Measurements from ENCODE around the gene LPAR1.
"Not testable (repeated sequence)": the region's sequence is repeated elsewhere in the genome, so short reads cannot be mapped to it uniquely, and the experiment has no call there.

LPAR1 gene

DNA sequence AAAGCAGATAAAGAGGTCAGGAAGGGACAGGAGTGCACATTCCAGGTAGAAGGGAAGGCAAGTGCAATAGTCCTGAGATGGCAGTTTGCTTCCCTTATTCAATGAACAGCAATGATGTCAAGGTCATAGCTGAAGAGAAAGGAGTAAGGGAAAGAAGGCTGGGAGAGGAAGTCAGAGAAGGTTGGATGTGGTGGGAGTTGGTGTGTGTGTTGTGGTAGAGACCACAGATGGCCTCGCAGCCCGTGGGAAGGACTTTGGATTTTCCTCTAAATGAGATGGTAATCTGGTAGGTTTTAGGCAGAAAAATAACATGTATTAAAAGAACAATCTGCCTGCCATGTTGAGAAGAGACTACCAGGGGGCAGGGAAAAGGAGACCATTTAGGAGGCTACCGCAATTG is 25.1 kb upstream of the LPAR1 start:
- Histone ChIP-seq H3K36me3 (ENCODE audit: insufficient read depth, low read length) (no peaks in the 10 kb centered on the region), H3K9ac (ENCODE audit: low read length) (no peak overlapping the region), H3K4me3 (ENCODE audit: low read depth in 1 of 2, low read length in 2 of 2) (no peak overlapping the region), H3K27me3 (ENCODE audit: control insufficient read depth in 1 of 2, insufficient read depth in 2 of 2, low read length in 2 of 2) (no peaks in the 10 kb centered on the region), H3K9me3 (ENCODE audit: low read length) (no peaks in the 10 kb centered on the region), H3K4me1 (ENCODE audit: insufficient read depth, low read length) (no peaks in the 10 kb centered on the region), H3K27ac (ENCODE audit: low read depth, low read length) (no peak overlapping the region)

DNA sequence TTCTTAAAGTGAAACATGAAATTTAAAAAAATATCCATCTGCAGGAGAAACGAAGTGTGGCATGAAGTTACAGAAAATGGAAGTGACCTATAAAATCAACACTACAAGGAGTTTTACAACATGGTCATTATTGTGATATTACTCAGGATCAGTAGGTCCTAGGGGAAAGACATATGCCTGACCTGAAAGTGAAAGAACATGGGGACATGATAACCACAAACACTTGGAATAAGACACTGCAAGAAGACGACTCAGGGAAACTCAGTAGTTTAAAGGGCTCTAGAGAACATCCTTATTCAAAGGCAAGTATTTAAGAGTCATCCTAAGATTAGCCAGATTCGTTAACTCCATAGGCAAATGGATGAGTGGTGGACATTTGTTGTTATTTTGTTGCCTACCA is 19.9 kb upstream of the LPAR1 start:
- Histone ChIP-seq H3K27me3 (ENCODE audit: control insufficient read depth in 1 of 2, insufficient read depth in 2 of 2, low read length in 2 of 2) (no peaks in the 10 kb centered on the region), H3K9me3 (ENCODE audit: low read length) (no peaks in the 10 kb centered on the region), H3K9ac (ENCODE audit: low read length) (no peak overlapping the region), H3K4me1 (ENCODE audit: insufficient read depth, low read length) (no peaks in the 10 kb centered on the region), H3K36me3 (ENCODE audit: insufficient read depth, low read length) (no peaks in the 10 kb centered on the region), H3K27ac (ENCODE audit: low read depth, low read length) (no peak overlapping the region), H3K4me3 (ENCODE audit: low read depth in 1 of 2, low read length in 2 of 2) (no peak overlapping the region)

DNA sequence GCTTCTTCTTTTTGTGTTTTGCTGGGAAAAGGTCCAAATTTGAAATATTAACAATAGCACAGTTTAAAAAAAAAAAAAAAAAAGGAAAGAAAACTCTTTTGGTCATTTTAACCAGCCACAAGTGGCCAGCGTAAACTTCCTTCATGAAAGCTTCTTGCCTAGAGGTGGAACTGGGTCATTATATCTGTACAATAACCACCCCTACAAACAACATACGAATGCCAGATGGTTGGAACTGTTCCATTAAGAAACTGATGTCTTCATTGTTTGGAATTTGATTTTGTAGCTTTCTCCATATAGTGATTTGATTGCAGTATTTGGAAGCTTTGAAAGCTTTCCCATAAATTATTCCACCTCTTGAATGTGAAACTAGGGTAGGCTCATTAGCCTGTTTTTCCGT is 18.3 kb upstream of the LPAR1 start:
- H3K27ac ChIP-seq (ENCODE audit: low read depth, low read length), result no peak overlapping the region
- H3K4me1 ChIP-seq (ENCODE audit: insufficient read depth, low read length), result no peaks in the 10 kb centered on the region
- H3K9ac ChIP-seq (ENCODE audit: low read length), result no peak overlapping the region
- H3K4me3 ChIP-seq (ENCODE audit: low read depth in 1 of 2, low read length in 2 of 2), result no peak overlapping the region
- no peaks in the 10 kb centered on the region for H3K36me3 ChIP-seq (ENCODE audit: insufficient read depth, low read length)
- no peaks in the 10 kb centered on the region for H3K9me3 ChIP-seq (ENCODE audit: low read length)
- H3K27me3 ChIP-seq (ENCODE audit: control insufficient read depth in 1 of 2, insufficient read depth in 2 of 2, low read length in 2 of 2), result no peaks in the 10 kb centered on the region

DNA sequence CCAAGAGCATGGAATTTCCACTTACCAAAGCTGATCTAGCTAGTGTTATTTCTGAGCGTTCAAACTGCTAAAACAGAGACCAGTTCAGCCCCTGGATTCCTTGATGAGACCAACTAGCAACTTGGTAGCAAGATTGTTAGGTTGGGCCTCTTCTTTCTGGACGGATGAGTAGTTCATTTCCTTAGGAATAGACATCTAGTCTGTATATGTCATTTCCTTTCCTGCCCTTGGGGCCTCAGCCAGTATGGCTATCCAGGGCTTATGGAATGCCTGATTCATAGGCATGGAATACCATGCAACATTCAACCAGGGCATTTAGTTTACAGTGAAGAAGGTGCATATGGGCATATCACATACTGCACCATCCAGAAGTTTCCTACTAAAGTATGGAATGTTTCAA is 14.5 kb upstream of the LPAR1 start:
- Histone ChIP-seq H3K27me3 (ENCODE audit: control insufficient read depth in 1 of 2, insufficient read depth in 2 of 2, low read length in 2 of 2) (no peaks in the 10 kb centered on the region), H3K27ac (ENCODE audit: low read depth, low read length) (no peak overlapping the region), H3K9me3 (ENCODE audit: low read length) (no peaks in the 10 kb centered on the region), H3K4me1 (ENCODE audit: insufficient read depth, low read length) (no peaks in the 10 kb centered on the region), H3K36me3 (ENCODE audit: insufficient read depth, low read length) (no peaks in the 10 kb centered on the region), H3K4me3 (ENCODE audit: low read depth in 1 of 2, low read length in 2 of 2) (no peak overlapping the region), H3K9ac (ENCODE audit: low read length) (no peak overlapping the region)

DNA sequence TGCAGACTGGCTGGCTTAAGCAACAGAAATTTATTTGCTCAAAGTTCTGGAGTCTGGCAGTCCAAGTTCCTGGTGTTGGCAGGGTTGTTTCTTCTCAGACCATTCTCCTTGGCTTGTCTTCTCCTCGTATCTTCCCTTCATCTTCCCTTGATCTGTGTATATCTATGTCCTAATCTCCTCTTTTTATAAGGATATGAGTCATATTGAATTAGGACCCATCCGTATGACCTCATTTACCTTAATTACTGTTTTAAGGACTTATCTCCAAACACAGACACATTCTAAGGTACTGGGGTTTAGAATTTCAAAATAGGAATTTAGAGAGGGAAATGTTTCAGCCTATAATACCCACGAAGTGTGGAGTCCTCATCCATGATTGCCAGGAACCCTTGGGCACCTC is 13.1 kb upstream of the LPAR1 start:
- Histone ChIP-seq H3K9me3 (ENCODE audit: low read length) (no peaks in the 10 kb centered on the region), H3K36me3 (ENCODE audit: insufficient read depth, low read length) (no peaks in the 10 kb centered on the region), H3K27me3 (ENCODE audit: control insufficient read depth in 1 of 2, insufficient read depth in 2 of 2, low read length in 2 of 2) (no peaks in the 10 kb centered on the region), H3K9ac (ENCODE audit: low read length) (no peak overlapping the region), H3K4me3 (ENCODE audit: low read depth in 1 of 2, low read length in 2 of 2) (no peak overlapping the region), H3K27ac (ENCODE audit: low read depth, low read length) (no peak overlapping the region), H3K4me1 (ENCODE audit: insufficient read depth, low read length) (no peaks in the 10 kb centered on the region)

DNA sequence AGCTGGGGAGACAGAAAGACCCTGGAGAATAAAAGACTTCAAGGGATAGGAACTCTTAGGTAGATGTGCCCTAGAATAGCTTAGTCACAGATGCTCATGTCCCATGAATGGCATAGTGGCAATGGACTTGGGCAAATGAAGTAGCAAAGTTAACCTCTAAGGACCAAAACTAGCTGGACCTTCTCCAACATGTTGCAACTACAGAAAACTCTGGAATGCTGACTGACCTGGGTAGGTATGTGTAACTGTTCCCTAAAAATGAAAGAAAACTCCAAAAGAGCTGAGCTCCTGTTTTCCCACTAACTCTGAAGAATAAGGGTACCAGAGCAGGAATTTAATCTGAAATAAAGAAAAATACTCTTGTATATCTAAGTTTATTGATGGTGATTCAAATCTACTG is 12.5 kb upstream of the LPAR1 start:
- Histone ChIP-seq H3K4me1 (ENCODE audit: insufficient read depth, low read length) (no peaks in the 10 kb centered on the region), H3K27me3 (ENCODE audit: control insufficient read depth in 1 of 2, insufficient read depth in 2 of 2, low read length in 2 of 2) (no peaks in the 10 kb centered on the region), H3K9ac (ENCODE audit: low read length) (no peak overlapping the region), H3K9me3 (ENCODE audit: low read length) (no peaks in the 10 kb centered on the region), H3K27ac (ENCODE audit: low read depth, low read length) (no peak overlapping the region), H3K36me3 (ENCODE audit: insufficient read depth, low read length) (no peaks in the 10 kb centered on the region), H3K4me3 (ENCODE audit: low read depth in 1 of 2, low read length in 2 of 2) (no peak overlapping the region)

DNA sequence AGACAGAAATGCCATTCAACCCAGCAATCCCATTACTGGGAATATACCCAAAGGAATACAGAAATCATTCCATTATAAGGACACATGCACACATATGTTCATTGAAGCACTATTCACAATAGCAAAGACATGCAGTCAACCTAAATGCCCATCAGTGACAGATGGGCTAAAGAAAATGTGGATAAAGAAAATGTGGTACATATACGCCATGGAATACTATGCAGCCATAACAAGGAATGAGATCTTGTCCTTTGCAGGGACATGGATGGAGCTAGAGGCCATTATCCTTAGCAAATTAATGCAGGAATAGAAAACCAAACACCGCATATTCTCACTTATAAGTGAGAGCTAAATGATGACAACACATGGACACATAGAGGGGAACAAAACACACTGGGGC is 9.0 kb upstream of the LPAR1 start:
- H3K27me3 ChIP-seq (ENCODE audit: control insufficient read depth in 1 of 2, insufficient read depth in 2 of 2, low read length in 2 of 2); H3K9me3 ChIP-seq (ENCODE audit: low read length); H3K4me1 ChIP-seq (ENCODE audit: insufficient read depth, low read length); H3K9ac ChIP-seq (ENCODE audit: low read length); H3K27ac ChIP-seq (ENCODE audit: low read depth, low read length); H3K36me3 ChIP-seq (ENCODE audit: insufficient read depth, low read length); H3K4me3 ChIP-seq (ENCODE audit: low read depth in 1 of 2, low read length in 2 of 2): not testable (repeated sequence)

DNA sequence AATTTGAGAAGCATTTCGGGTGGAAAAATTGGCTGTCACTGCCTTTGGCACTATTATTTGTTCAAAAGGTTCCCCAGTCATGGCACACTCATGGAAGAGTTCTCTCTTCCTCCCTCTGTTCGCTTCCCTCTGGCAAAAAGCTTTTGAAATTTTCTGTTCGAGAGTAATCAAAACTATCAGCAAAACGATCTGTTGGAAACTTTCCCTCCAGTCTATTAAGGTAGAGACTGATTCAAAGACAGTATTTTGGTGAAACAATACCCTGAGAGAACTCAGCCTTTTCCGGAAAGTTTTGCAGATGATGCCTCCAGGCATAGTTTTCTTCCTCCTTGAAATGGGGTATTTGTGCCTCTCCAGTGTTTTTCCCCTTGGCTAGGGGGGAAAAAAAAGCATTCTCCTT is 3.6 kb upstream of the LPAR1 start:
- H3K27me3 ChIP-seq (ENCODE audit: control insufficient read depth in 1 of 2, insufficient read depth in 2 of 2, low read length in 2 of 2), result no peaks in the 10 kb centered on the region
- H3K4me1 ChIP-seq (ENCODE audit: insufficient read depth, low read length), result peaks cover 6% of the 10 kb centered on the region
- H3K9me3 ChIP-seq (ENCODE audit: low read length), result no peaks in the 10 kb centered on the region
- H3K4me3 ChIP-seq (ENCODE audit: low read depth in 1 of 2, low read length in 2 of 2), result no peak overlapping the region
- H3K27ac ChIP-seq (ENCODE audit: low read depth, low read length), result no peak overlapping the region
- H3K9ac ChIP-seq (ENCODE audit: low read length), result no peak overlapping the region
- no peaks in the 10 kb centered on the region for H3K36me3 ChIP-seq (ENCODE audit: insufficient read depth, low read length)

DNA sequence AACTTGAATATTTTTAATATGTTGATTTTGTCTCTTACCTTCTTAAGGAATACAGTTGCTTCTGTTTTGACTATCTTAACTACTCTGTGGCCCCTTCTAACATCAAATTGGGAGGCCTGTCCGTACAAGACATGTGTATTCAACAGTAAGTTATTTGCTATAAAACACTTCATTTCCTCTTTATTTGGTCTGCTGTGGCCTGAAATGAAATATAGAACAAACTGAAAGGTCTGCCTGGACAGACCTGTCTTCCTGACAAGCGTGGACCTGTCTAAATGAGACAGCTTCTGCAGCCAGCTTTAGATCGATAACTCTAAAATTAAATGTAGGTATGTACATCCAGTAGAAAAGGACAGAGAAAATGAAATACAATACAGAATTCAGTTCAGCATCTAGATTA is 2.2 kb upstream of the LPAR1 start:
- no peak overlapping the region for H3K27ac ChIP-seq (ENCODE audit: low read depth, low read length)
- H3K4me1 ChIP-seq (ENCODE audit: insufficient read depth, low read length), result peaks cover 7% of the 10 kb centered on the region
- no peaks in the 10 kb centered on the region for H3K9me3 ChIP-seq (ENCODE audit: low read length)
- H3K36me3 ChIP-seq (ENCODE audit: insufficient read depth, low read length), result no peaks in the 10 kb centered on the region
- H3K4me3 ChIP-seq (ENCODE audit: low read depth in 1 of 2, low read length in 2 of 2), result no peak overlapping the region
- H3K9ac ChIP-seq (ENCODE audit: low read length), result no peak overlapping the region
- H3K27me3 ChIP-seq (ENCODE audit: control insufficient read depth in 1 of 2, insufficient read depth in 2 of 2, low read length in 2 of 2), result no peaks in the 10 kb centered on the region

DNA sequence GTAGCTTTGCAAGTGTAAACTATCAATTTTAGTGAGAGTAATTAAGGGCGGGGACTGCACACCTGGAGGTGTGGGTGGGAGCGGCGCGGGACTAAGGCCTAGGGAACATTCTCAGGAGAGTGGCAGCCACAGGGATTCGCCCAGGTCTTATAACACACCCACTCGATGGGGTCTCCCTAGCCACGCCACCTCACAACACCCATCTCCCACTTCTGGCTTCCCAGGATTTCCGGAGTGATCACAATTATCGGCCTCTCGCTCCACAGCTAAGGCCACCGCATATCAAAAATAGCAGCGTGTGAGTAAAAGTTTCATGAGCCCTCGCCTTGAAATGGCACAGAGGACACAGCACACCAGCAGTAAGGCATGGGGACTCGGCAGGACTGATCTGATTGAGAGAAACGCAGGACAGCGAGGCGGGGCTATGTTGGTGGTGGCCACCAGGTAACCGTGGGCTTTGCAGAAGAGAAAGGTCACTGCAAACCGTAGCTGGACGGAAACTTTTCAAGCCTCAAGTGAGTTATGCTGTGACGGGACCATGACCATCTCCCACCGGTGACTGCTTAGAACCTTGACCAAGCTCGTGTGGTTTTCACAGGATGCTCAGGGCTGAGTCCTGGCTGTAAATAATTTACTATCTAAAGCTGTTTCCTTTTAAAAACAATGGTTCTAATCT is 1.1 kb upstream of the LPAR1 start:
- peak overlapping the region; percentile 3 for H3K9ac ChIP-seq (ENCODE audit: low read length)
- H3K4me1 ChIP-seq (ENCODE audit: insufficient read depth, low read length), result peaks cover 7% of the 10 kb centered on the region
- H3K9me3 ChIP-seq (ENCODE audit: low read length), result no peaks in the 10 kb centered on the region
- H3K4me3 ChIP-seq (ENCODE audit: low read depth in 1 of 2, low read length in 2 of 2), result peak overlapping the region; percentile 38 to 58
- peak overlapping the region; percentile 42 for H3K27ac ChIP-seq (ENCODE audit: low read depth, low read length)
- H3K27me3 ChIP-seq (ENCODE audit: control insufficient read depth in 1 of 2, insufficient read depth in 2 of 2, low read length in 2 of 2), result no peaks in the 10 kb centered on the region
- H3K36me3 ChIP-seq (ENCODE audit: insufficient read depth, low read length), result no peaks in the 10 kb centered on the region

DNA sequence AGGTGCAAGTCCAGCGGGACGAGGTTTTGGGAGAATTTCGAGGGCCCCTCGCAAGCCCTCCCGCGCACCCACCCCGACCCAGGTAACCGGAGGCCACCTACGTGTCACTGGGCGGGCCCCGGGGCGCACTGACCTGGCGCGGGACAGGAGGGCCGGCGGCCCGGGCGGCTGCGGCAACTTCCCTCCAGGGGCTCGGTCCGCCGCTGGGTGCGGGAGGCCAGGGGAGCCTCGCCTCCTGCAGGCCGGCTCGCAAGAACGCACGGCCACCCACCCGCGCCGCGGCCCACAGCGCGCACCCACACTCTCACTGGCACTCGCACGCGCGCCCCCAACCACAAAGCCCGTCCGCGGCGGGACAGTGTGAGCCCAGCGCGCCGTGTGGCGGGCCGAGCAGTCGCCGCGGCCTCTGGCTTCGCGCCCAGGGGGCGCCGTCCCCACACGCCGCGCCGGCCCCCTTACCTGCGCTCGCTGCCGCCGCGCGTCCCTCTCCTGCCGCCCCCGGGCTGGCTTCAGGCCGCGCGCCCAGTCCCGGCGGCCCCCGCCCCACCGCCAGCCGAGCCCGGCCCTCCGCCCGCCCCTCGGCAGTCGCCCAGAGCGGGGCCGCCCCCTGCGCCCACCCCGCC is 451 bp downstream of the LPAR1 start:
- peak overlapping the region; percentile 39 for H3K9ac ChIP-seq (ENCODE audit: low read length)

DNA sequence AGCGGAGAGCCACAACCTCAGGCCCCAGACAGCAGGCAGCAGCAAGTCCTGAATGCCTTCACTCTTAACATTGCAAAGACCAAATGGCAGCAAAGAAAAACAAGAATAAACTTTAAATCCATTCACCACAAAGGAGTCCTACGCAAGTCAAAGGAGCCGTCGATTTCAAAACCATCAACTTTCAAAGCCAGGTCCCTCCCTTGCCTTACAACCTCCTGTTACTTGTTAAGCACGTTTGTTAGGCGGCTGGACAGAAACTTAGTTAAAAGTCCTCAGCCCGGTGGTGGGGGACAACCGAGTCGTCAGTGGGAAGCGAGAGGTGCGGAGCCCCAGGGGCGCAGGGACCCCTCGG is 938 bp downstream of the LPAR1 start:
- Histone ChIP-seq H3K27me3 (ENCODE audit: control insufficient read depth in 1 of 2, insufficient read depth in 2 of 2, low read length in 2 of 2) (no peaks in the 10 kb centered on the region), H3K27ac (ENCODE audit: low read depth, low read length) (peak overlapping the region; percentile 40), H3K4me3 (ENCODE audit: low read depth in 1 of 2, low read length in 2 of 2) (peak overlapping the region; percentile 28 to 61), H3K36me3 (ENCODE audit: insufficient read depth, low read length) (no peaks in the 10 kb centered on the region), H3K9me3 (ENCODE audit: low read length) (no peaks in the 10 kb centered on the region), H3K9ac (ENCODE audit: low read length) (peak overlapping the region; percentile 39), H3K4me1 (ENCODE audit: insufficient read depth, low read length) (peaks cover 7% of the 10 kb centered on the region)

More for the DNA sequence above, 451 bp downstream of the LPAR1 start:
- no peaks in the 10 kb centered on the region for H3K9me3 ChIP-seq (ENCODE audit: low read length)
- H3K4me1 ChIP-seq (ENCODE audit: insufficient read depth, low read length), result peaks cover 7% of the 10 kb centered on the region
- no peak overlapping the region for H3K27ac ChIP-seq (ENCODE audit: low read depth, low read length)
- H3K36me3 ChIP-seq (ENCODE audit: insufficient read depth, low read length), result no peaks in the 10 kb centered on the region
- no peaks in the 10 kb centered on the region for H3K27me3 ChIP-seq (ENCODE audit: control insufficient read depth in 1 of 2, insufficient read depth in 2 of 2, low read length in 2 of 2)
- H3K4me3 ChIP-seq (ENCODE audit: low read depth in 1 of 2, low read length in 2 of 2), result peak overlapping the region; percentile 28 to 61
